IPS DF 19.7 (cell line): ENCODE results near the gene FRYL.
"Not testable (repeated sequence)": the region's sequence is repeated elsewhere in the genome, so short reads cannot be mapped to it uniquely, and the experiment has no call there.

Experiments
- DNase-seq: peaks from one replicate; pipeline ENCODE4 v3.0.0-alpha.2; 2013; ENCODE audit warnings: low read depth, low spot score

FRYL gene

DNA sequence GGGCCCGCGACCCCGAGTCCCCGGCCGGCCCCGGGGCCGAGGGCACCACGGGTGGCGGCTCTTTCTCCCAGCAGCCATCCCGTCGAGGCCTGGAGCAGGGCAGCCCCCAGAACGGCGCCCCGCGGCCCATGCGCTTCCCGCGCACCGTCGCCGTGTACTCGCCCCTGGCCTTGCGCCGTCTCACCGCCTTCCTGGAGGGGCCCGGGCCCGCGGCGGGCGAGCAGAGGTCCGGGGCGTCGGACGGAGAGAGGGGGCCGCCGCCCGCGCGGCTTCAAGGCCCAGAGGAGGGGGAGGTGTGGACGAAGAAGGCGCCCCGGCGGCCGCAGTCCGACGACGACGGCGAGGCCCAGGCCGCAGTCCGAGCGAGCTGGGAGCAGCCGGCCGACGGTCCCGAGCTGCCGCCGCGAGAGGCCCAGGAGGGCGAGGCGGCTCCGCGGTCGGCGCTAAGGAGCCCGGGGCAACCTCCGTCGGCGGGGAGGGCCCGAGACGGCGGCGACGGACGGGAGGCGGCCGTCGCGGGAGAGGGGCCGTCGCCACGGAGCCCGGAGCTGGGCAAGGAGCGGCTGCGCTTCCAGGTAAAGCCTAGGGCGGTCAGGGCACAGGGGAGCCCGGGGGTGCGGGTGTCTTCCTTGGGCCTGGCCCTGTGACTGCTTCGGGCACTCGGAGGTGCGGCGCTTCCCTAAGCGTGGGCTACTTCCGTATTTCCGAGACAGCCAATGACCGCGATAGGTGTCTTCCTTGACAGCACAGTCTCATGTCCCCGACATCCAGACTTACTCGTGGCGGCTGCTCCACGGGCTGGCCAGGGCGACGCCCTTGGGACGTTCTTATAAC, 289.2 kb downstream of the FRYL start:
- no peak for DNase-seq

- DNase-seq, result no peak
These were observed 289.9 kb downstream of the FRYL start, which contains the start of gene ZAR1 for GRCh38 chr4:48490012-48490679. ZAR1 (plus strand) TSS chr4:48490252; CDS start chr4:48490292, 40 bp downstream.

- DNase-seq, result no peak
These were observed 290.4 kb downstream of the FRYL start for GRCh38 chr4:48489683-48490011.

GRCh38 chr4:48484494-48485168, 295.4 kb downstream of the FRYL start:
- DNase-seq, result no peak

- DNase-seq, result no peak
These were observed 296.1 kb downstream of the FRYL start for GRCh38 chr4:48483777-48484493.

DNA sequence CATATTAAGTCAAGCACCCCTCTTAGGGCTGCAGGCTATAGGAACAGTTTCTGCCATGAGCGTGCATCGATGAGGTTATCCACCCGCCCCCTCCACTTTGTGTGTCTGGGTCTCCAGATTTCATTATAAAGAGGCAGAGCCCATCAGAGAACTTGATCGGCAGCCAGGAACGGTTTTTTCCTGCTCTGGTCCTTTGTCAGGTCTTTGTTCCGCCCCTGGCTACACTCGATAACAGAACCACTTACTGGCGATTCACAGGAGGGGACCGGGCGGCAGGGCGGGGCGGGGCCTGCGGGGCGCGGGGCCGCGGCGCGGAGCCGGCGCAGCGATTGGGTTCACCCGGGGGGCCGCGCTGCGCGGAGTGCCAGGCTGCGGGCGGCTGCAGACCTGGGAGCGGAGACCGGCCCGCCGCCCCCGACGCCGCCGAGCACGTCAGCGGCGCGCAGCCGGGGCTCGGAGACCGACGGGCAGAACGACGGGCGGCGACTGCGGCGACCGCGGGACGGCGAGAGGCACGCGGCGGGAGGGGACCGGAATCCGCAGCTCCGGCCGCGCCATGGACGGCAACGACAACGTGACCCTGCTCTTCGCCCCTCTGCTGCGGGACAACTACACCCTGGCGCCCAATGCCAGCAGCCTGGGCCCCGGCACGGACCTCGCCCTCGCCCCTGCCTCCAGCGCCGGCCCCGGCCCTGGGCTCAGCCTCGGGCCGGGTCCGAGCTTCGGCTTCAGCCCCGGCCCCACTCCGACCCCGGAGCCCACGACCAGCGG, 296.9 kb downstream of the FRYL start, which contains the start of gene SLC10A4:
Gene SLC10A4, plus strand, starts transcription at position 338 of the 771 bp plus-strand sequence. Its CDS starts 219 bp downstream, at position 557.
- DNase-seq, result no peak

- no peak for DNase-seq
These were observed 298.5 kb downstream of the FRYL start for GRCh38 chr4:48481581-48481980.

DNA sequence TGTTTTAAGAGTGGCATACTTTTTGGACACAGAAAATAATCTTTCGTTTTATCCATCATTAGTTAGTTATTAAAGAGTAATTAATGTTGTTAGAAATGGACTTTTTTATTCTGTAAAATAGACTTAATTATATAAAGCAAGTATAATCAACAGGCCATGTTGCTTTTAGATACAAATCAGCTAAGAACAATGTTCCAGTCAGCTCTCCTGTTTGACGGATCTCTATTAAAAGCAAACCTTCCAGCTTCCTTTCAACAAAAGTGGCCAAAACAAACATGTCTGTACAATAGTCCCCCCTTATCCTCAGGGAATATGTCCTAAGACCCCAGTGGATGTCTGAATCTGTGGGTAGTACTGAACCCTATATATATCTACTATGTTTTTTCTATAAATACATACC, 301.8 kb downstream of the FRYL start:
- DNase-seq, result no peak

DNA sequence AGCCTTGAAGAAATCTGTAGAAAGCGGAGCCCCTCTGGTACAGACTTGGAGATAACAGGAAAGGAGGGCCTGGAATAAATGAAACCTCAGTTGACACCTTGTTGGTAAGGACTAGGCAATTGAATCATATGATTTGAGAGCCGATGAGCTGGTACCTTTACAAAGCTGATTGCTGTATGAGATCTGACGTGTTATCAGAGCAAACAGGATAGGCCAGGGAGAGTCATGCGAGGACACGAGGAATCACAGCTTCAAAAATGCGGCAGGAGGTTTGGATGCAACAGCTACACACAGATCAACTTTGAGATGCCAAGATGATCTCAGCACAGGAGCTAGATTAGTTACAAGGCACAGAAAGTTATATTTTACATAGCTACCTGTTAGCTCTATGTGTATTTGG, 304.3 kb downstream of the FRYL start:
- no peak for DNase-seq

GRCh38 chr4:48472794-48473193, 307.3 kb downstream of the FRYL start:
- no peak for DNase-seq

GRCh38 chr4:48470570-48470969, 309.5 kb downstream of the FRYL start:
- no peak for DNase-seq

DNA sequence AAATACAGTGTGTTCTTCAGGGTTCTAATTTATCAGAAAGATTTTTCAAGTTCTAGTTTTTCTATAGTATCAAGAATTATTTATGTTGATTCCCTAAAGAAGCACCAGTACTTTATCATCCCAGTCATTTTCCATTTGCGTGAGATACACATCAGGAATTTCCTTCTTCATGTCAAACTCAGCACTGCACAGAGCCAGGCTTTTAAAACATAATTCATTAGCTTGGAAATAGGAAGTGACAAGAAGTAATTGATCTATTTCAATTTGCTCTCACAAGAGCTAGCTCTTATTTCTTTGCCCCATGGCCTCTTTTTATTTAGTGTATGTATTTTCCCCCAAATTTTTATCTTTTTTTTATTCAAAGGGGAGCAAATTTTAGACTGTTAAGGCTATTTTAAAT, 309.9 kb downstream of the FRYL start:
- DNase-seq, result no peak

- no peak for DNase-seq
These were observed 312.2 kb downstream of the FRYL start for GRCh38 chr4:48467891-48468290.

DNA sequence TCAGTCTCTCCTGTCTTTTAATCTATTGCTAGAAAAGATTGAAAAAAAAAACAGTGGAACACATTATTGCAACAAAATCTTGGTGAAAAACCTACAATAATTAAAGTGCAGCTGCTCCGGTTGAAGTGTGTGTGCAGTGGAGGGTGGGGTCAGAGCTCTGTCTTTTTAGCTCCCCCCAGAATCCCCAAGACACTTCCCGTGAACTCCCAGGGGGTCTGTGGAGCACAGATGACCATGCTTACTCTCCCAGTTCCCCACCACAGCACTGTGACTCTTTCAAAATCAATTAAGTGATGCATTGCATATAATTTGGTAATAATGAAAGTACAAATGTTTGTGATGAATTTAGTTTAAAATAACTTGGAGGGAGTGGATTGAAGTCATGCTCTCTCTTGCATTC, 312.6 kb downstream of the FRYL start:
- DNase-seq, result no peak

- no peak for DNase-seq
These were observed 317.7 kb downstream of the FRYL start for GRCh38 chr4:48462363-48462762.

DNA sequence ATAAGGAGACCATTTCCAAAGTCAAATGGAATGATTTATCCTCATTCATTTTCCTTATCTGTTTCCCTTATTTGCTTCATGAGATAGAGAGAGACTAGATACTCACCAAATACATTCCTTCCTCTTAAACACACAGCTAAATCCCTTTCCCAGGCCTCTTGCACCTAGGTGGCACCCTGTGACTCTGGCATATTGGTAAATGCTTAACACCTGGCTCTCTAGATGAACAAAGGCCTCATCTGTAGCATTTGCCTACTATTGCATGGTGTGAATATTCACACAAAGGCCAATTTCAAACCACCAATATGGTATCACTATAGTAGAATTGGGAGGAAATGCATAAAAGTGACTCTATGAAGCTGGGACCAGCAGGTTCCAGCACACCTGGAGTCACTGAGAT, 319.1 kb downstream of the FRYL start:
- DNase-seq, result no peak

GRCh38 chr4:48454591-48454990, 325.5 kb downstream of the FRYL start:
- DNase-seq, result no peak

- not testable (repeated sequence) for DNase-seq
These were observed 328.4 kb downstream of the FRYL start for GRCh38 chr4:48451656-48452055.

GRCh38 chr4:48450740-48451139, 329.3 kb downstream of the FRYL start:
- DNase-seq, result no peak

GRCh38 chr4:48449151-48449550, 330.9 kb downstream of the FRYL start:
- DNase-seq, result no peak
